ENCODE results near the gene GABRD. TPM values are rescaled to one million over a fixed set of nuclear protein-coding genes. Genes with fewer than 3 reads are reported as not detected.

The GABRD gene
- total and polyA plus RNA-seq, 10 of the 15 experiments (the other 5 are each of a cell fraction or from before 2014, with no cell fraction given): not detected

- no TSS peak for BruUV-seq (replicated peaks)
- TF ChIP-seq PAX8 (IDR thresholded peaks at IDR 0.05): no peak
- TF ChIP-seq BCLAF1 (IDR thresholded peaks at IDR 0.05): no peak
- no peak for TF ChIP-seq IKZF2 (IDR thresholded peaks at IDR 0.05)
- no peak for TF ChIP-seq BCL3 (IDR thresholded peaks at IDR 0.05; ENCODE audit: borderline replicate concordance, insufficient read depth, low read depth, low read length, poor library complexity, severe bottlenecking)
- TF ChIP-seq CTCF (IDR thresholded peaks at IDR 0.05 in 2 of 3, conservative IDR thresholded peaks at IDR 0.05 in 1 of 3; ENCODE audit: control insufficient read depth in 2 of 3, extremely low read depth in 1 of 3, insufficient read depth in 1 of 3, low read depth in 3 of 3, low read length in 3 of 3): no peak
- no peak for TF ChIP-seq BRCA1 (IDR thresholded peaks at IDR 0.05; ENCODE audit: low read depth, low read length)
- TF ChIP-seq TCF7 (IDR thresholded peaks at IDR 0.05; ENCODE audit: borderline replicate concordance): no peak
- TF ChIP-seq PBX3 (IDR thresholded peaks at IDR 0.05; ENCODE audit: insufficient replicate concordance, low read depth, low read length): no peak
- no peak for TF ChIP-seq CBX3 (IDR thresholded peaks at IDR 0.05; ENCODE audit: borderline replicate concordance, low read depth)
- no peak for TF ChIP-seq YBX1 (IDR thresholded peaks at IDR 0.05)
- TF ChIP-seq STAT3 (IDR thresholded peaks at IDR 0.05; ENCODE audit: low read depth, low read length): no peak
- no peak for TF ChIP-seq ZNF24 (IDR thresholded peaks at IDR 0.05)
- Histone ChIP-seq H3K9ac (ENCODE audit: control insufficient read depth, insufficient read depth, low read length) (no peak overlapping the region), H3K9me3 (replicated peaks; ENCODE audit: control insufficient read depth, insufficient read depth, low read length) (peaks cover 3% of the 10 kb centered on the region; the same call in 2 of the 3 replicates), H4K20me1 (ENCODE audit: control insufficient read depth, insufficient read depth) (no peaks in the 10 kb centered on the region), H3K27me3 (replicated peaks in 1 of 2; ENCODE audit: control insufficient read depth in 2 of 2, insufficient read depth in 2 of 2, low read length in 1 of 2) (no peaks in the 10 kb centered on the region), H3K79me2 (ENCODE audit: control insufficient read depth, insufficient read depth, low read length) (no peaks in the 10 kb centered on the region), H3K4me1 (ENCODE audit: control insufficient read depth, insufficient read depth, low read length) (no peaks in the 10 kb centered on the region), H3K4me2 (ENCODE audit: control insufficient read depth, insufficient read depth) (no peak overlapping the region), H2AFZ (ENCODE audit: control insufficient read depth, low read depth, low read length) (no peak overlapping the region), H3K4me3 (no peak overlapping the region), H3K36me3 (ENCODE audit: control insufficient read depth in 2 of 2, insufficient read depth in 2 of 2, low read length in 1 of 2) (no peaks in the 10 kb centered on the region; a peak in 1 of 4 replicates), H3K27ac (ENCODE audit: control insufficient read depth, insufficient read depth) (no peak overlapping the region)
- ChIA-PET CTCF (no interaction called here), RAD21 (ENCODE audit: unreplicated experiment) (no interaction called here), SMC1A (ENCODE audit: uncharacterized antibody, unreplicated experiment) (no interaction called here), POLR2A (no interaction called here)
- DNase-seq (ENCODE audit: low read depth, low spot score) (no peak), ATAC-seq (no peak), FAIRE-seq (no peak)
- intact Hi-C loops (cut with micrococcal nuclease; ENCODE audit: unreplicated experiment): no loop called here
- in situ Hi-C loops (cut with MboI): no loop called here
- 77% methylated on average over 14 of the region's 17 CpGs for WGBS (ENCODE audit: insufficient coverage, insufficient replicate concordance, low lambda C conversion rate, missing lambda C conversion rate)
Measured at GRCh38 chr1:2067981-2068380, 48.8 kb downstream of the GABRD start.

Measured in GM12878 (cell line).